Measurements from ENCODE around the gene PRAC2. TPM values are rescaled to one million over a fixed set of nuclear protein-coding genes. Genes with fewer than 3 reads are reported as not detected.

The PRAC2 gene
- polyA plus RNA-seq (2013, experiment 1 of 2): 1.8 TPM
- 2.2 TPM for polyA plus RNA-seq (2013, experiment 2 of 2)

- H3K27ac ChIP-seq (ENCODE audit: low read depth, low read length, severe bottlenecking): no peak within 1 kb of the TSS
- H3K4me3 ChIP-seq (ENCODE audit: extremely low read depth, insufficient read depth, low read length, poor library complexity, severe bottlenecking): peak within 1 kb of the TSS; percentile 30
- no peaks in the 10 kb centered on the region for H3K36me3 ChIP-seq (ENCODE audit: control insufficient read depth, insufficient read depth, low read length)
- WGBS, 2 experiments (ENCODE audit: insufficient coverage in 2 of 2): 3 to 6% methylated on average over 7 to 8 of the region's 21 CpGs
- H3K9me3 ChIP-seq (ENCODE audit: control insufficient read depth, low read length): no peaks in the 10 kb centered on the region
- peaks cover 24% of the 10 kb centered on the region for H3K4me1 ChIP-seq (ENCODE audit: control insufficient read depth, insufficient read depth, low read length, poor library complexity, severe bottlenecking)
Observed at GRCh38 chr17:48722915-48723422, at the start of gene PRAC2. Gene PRAC2, plus strand, starts transcription at chr17:48723185. Its CDS starts 1,226 bp downstream, at chr17:48724411.

GRCh38 chr17:48676963-48677558, 45.9 kb upstream of the PRAC2 start:
- no peaks in the 10 kb centered on the region for H3K4me1 ChIP-seq (ENCODE audit: control insufficient read depth, insufficient read depth, low read length, poor library complexity, severe bottlenecking)
- H3K4me3 ChIP-seq (ENCODE audit: extremely low read depth, insufficient read depth, low read length, poor library complexity, severe bottlenecking): no peak overlapping the region
- H3K36me3 ChIP-seq (ENCODE audit: control insufficient read depth, insufficient read depth, low read length): no peaks in the 10 kb centered on the region
- WGBS, 2 experiments (ENCODE audit: insufficient coverage in 2 of 2): 82 to 86% methylated on average over 2 to 4 of the region's 6 CpGs
- no peaks in the 10 kb centered on the region for H3K9me3 ChIP-seq (ENCODE audit: control insufficient read depth, low read length)
- no peak overlapping the region for H3K27ac ChIP-seq (ENCODE audit: low read depth, low read length, severe bottlenecking)

GRCh38 chr17:48678141-48678971, 44.6 kb upstream of the PRAC2 start:
- Histone ChIP-seq H3K4me3 (ENCODE audit: extremely low read depth, insufficient read depth, low read length, poor library complexity, severe bottlenecking) (peak overlapping the region; percentile 6), H3K4me1 (ENCODE audit: control insufficient read depth, insufficient read depth, low read length, poor library complexity, severe bottlenecking) (no peaks in the 10 kb centered on the region), H3K9me3 (ENCODE audit: control insufficient read depth, low read length) (no peaks in the 10 kb centered on the region), H3K36me3 (ENCODE audit: control insufficient read depth, insufficient read depth, low read length) (no peaks in the 10 kb centered on the region), H3K27ac (ENCODE audit: low read depth, low read length, severe bottlenecking) (no peak overlapping the region)
- WGBS, 2 experiments (ENCODE audit: insufficient coverage in 2 of 2): 9 to 10% methylated on average over 34 to 41 of the region's 41 CpGs

DNA sequence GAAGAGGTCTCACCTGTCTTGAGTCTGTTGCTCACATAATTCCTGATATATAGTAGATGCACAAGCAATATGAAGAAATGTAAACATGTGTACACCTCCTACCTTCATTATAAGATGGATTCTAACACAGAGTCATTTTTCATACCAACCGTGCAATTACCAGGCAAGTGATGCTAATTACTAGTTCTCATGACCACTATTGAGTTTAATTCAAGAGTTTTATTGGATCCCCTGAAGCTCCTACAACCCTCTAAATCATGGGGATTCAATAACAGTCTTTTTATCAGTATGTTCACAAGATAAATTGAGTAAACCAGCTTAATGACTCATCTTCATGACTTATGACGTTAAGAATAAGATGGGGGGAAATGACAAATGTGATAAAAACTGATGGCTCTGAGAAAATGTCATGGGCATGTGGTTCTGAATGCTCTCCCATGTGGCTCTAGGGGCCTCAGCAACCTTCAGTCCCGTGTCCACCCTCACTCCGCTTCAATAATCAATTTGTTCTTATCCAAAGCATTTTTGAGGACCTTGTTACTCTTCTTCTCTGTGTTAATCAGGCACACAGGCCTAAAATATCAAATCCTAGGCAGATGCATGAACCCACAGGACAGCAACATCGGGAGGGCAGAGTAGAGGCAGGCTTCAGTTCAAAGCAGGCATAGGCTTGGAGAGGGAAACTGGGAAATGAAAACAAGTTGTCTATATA, 43.4 kb upstream of the PRAC2 start:
- 94 to 97% methylated on average over 3 to 5 of the region's 5 CpGs for WGBS, 2 experiments (ENCODE audit: insufficient coverage in 2 of 2)
- Histone ChIP-seq H3K9me3 (ENCODE audit: control insufficient read depth, low read length) (no peaks in the 10 kb centered on the region), H3K4me3 (ENCODE audit: extremely low read depth, insufficient read depth, low read length, poor library complexity, severe bottlenecking) (no peak overlapping the region), H3K36me3 (ENCODE audit: control insufficient read depth, insufficient read depth, low read length) (no peaks in the 10 kb centered on the region), H3K27ac (ENCODE audit: low read depth, low read length, severe bottlenecking) (no peak overlapping the region), H3K4me1 (ENCODE audit: control insufficient read depth, insufficient read depth, low read length, poor library complexity, severe bottlenecking) (no peaks in the 10 kb centered on the region)

- WGBS, 2 experiments (ENCODE audit: insufficient coverage in 2 of 2): no CpG with 5 or more reads among the region's 1 CpG
Observed at GRCh38 chr17:48681609-48682008, 41.4 kb upstream of the PRAC2 start.

GRCh38 chr17:48690655-48691054, 32.3 kb upstream of the PRAC2 start:
- Histone ChIP-seq H3K27ac (ENCODE audit: low read depth, low read length, severe bottlenecking) (no peak overlapping the region), H3K9me3 (ENCODE audit: control insufficient read depth, low read length) (peaks cover 4% of the 10 kb centered on the region), H3K36me3 (ENCODE audit: control insufficient read depth, insufficient read depth, low read length) (no peaks in the 10 kb centered on the region), H3K4me1 (ENCODE audit: control insufficient read depth, insufficient read depth, low read length, poor library complexity, severe bottlenecking) (no peaks in the 10 kb centered on the region), H3K4me3 (ENCODE audit: extremely low read depth, insufficient read depth, low read length, poor library complexity, severe bottlenecking) (no peak overlapping the region)
- 94% methylated on average over 3 of the region's 5 CpGs; no CpG with 5 or more reads in 1 of the 2 experiments for WGBS, 2 experiments (ENCODE audit: insufficient coverage in 2 of 2)

More at GRCh38 chr17:48681609-48682008, 41.4 kb upstream of the PRAC2 start:
- Histone ChIP-seq H3K4me1 (ENCODE audit: control insufficient read depth, insufficient read depth, low read length, poor library complexity, severe bottlenecking) (no peaks in the 10 kb centered on the region), H3K9me3 (ENCODE audit: control insufficient read depth, low read length) (no peaks in the 10 kb centered on the region), H3K27ac (ENCODE audit: low read depth, low read length, severe bottlenecking) (no peak overlapping the region), H3K36me3 (ENCODE audit: control insufficient read depth, insufficient read depth, low read length) (no peaks in the 10 kb centered on the region), H3K4me3 (ENCODE audit: extremely low read depth, insufficient read depth, low read length, poor library complexity, severe bottlenecking) (no peak overlapping the region)

GRCh38 chr17:48692049-48692448, 30.9 kb upstream of the PRAC2 start:
- WGBS, 2 experiments (ENCODE audit: insufficient coverage in 2 of 2): no CpG with 5 or more reads among the region's 1 CpG
- Histone ChIP-seq H3K9me3 (ENCODE audit: control insufficient read depth, low read length) (peaks cover 4% of the 10 kb centered on the region), H3K4me1 (ENCODE audit: control insufficient read depth, insufficient read depth, low read length, poor library complexity, severe bottlenecking) (no peaks in the 10 kb centered on the region), H3K4me3 (ENCODE audit: extremely low read depth, insufficient read depth, low read length, poor library complexity, severe bottlenecking) (no peak overlapping the region), H3K27ac (ENCODE audit: low read depth, low read length, severe bottlenecking) (no peak overlapping the region), H3K36me3 (ENCODE audit: control insufficient read depth, insufficient read depth, low read length) (no peaks in the 10 kb centered on the region)

- peaks cover 4% of the 10 kb centered on the region for H3K9me3 ChIP-seq (ENCODE audit: control insufficient read depth, low read length)
- no CpG with 5 or more reads among the region's 1 CpG for WGBS, 2 experiments (ENCODE audit: insufficient coverage in 2 of 2)
Observed at GRCh38 chr17:48693178-48693577, 29.8 kb upstream of the PRAC2 start.

GRCh38 chr17:48701864-48702532, 21.0 kb upstream of the PRAC2 start:
- no peaks in the 10 kb centered on the region for H3K9me3 ChIP-seq (ENCODE audit: control insufficient read depth, low read length)
- H3K27ac ChIP-seq (ENCODE audit: low read depth, low read length, severe bottlenecking): no peak overlapping the region
- peaks cover 5% of the 10 kb centered on the region for H3K4me1 ChIP-seq (ENCODE audit: control insufficient read depth, insufficient read depth, low read length, poor library complexity, severe bottlenecking)
- H3K4me3 ChIP-seq (ENCODE audit: extremely low read depth, insufficient read depth, low read length, poor library complexity, severe bottlenecking): no peak overlapping the region
- H3K36me3 ChIP-seq (ENCODE audit: control insufficient read depth, insufficient read depth, low read length): no peaks in the 10 kb centered on the region
- WGBS, 2 experiments (ENCODE audit: insufficient coverage in 2 of 2): 93 to 98% methylated on average over 6 to 7 of the region's 10 CpGs

More at GRCh38 chr17:48693178-48693577, 29.8 kb upstream of the PRAC2 start:
- no peak overlapping the region for H3K4me3 ChIP-seq (ENCODE audit: extremely low read depth, insufficient read depth, low read length, poor library complexity, severe bottlenecking)
- H3K4me1 ChIP-seq (ENCODE audit: control insufficient read depth, insufficient read depth, low read length, poor library complexity, severe bottlenecking): no peaks in the 10 kb centered on the region
- no peaks in the 10 kb centered on the region for H3K36me3 ChIP-seq (ENCODE audit: control insufficient read depth, insufficient read depth, low read length)
- no peak overlapping the region for H3K27ac ChIP-seq (ENCODE audit: low read depth, low read length, severe bottlenecking)

All from mesodermal cell (in vitro differentiated cells).